DND-41 (cell line): ENCODE measurements around the gene PRKAR1B.

Source experiments
- ATAC-seq: fragments of 200-7000 bp; cut with Tn5 transposase; 3 replicates; pipeline ENCODE4 v1.9.1; 2021; ENCODE audit warnings: low read depth; ENCODE audit not compliant: insufficient read depth
- DNase-seq: peaks from one replicate; pipeline ENCODE4 v3.0.0-alpha.2; 2020
- H2AFZ ChIP-seq: 2 replicates; pipeline ENCODE4 v1.6.0; 2012; ENCODE audit warnings: low read depth, low read length
- H3K27ac ChIP-seq: 2 replicates; pipeline ENCODE4 v1.5.1; 2012; ENCODE audit warnings: low read length, inconsistent platforms
- H3K27me3 ChIP-seq: fragments of 200-600 bp; sonication (generic); 2 replicates; pipeline ENCODE4 v1.6.0; 2012; ENCODE audit warnings: low read length, mild to moderate bottlenecking, inconsistent platforms; ENCODE audit not compliant: insufficient read depth, poor library complexity
- H3K36me3 ChIP-seq: 2 replicates; pipeline ENCODE4 v1.5.1; 2012; ENCODE audit warnings: low read length, inconsistent platforms; ENCODE audit not compliant: insufficient read depth
- H3K4me1 ChIP-seq: 2 replicates; pipeline ENCODE4 v1.5.1; 2012; ENCODE audit warnings: mild to moderate bottlenecking, low read length; ENCODE audit not compliant: insufficient read depth
- H3K4me2 ChIP-seq: 2 replicates; pipeline ENCODE4 v1.6.0; 2012; ENCODE audit warnings: mild to moderate bottlenecking, moderate library complexity, low read length, inconsistent platforms; ENCODE audit not compliant: insufficient read depth
- H3K4me3 ChIP-seq, 2 experiments: fragments of 200-600 bp in 1 of 2; shearing (Covaris generic) in 1 of 2; 2 replicates each; pipeline ENCODE4 v1.5.1; 2012 to 2016; ENCODE audit warnings: inconsistent platforms in 2 of 2, low read length in 2 of 2, mild to moderate bottlenecking in 2 of 2, low read depth in 1 of 2, moderate library complexity in 1 of 2
- H3K79me2 ChIP-seq: 2 replicates; pipeline ENCODE4 v1.6.0; 2012; ENCODE audit warnings: low read length, inconsistent platforms; ENCODE audit not compliant: insufficient read depth
- H3K9ac ChIP-seq: 2 replicates; pipeline ENCODE4 v1.6.0; 2012; ENCODE audit warnings: low read depth, mild to moderate bottlenecking, inconsistent platforms, low read length, moderate library complexity
- H3K9me3 ChIP-seq: 2 replicates; pipeline ENCODE4 v1.5.1; 2012; ENCODE audit warnings: low read length, moderate library complexity, mild to moderate bottlenecking, inconsistent platforms; ENCODE audit not compliant: insufficient read depth, severe bottlenecking
- H4K20me1 ChIP-seq: 2 replicates; pipeline ENCODE4 v1.6.0; 2012; ENCODE audit warnings: low read length; ENCODE audit not compliant: insufficient read depth
- EZH2 ChIP-seq: IDR thresholded peaks from 3 replicates; pipeline ENCODE4 v1.6.1; 2012; ENCODE audit warnings: borderline replicate concordance, low read depth, mild to moderate bottlenecking, moderate library complexity, low read length, inconsistent platforms; ENCODE audit not compliant: severe bottlenecking
- TF ChIP-seq, protein P1 (sequence below): IDR thresholded peaks from 2 replicates; pipeline ENCODE4 v1.5.1; 2012; ENCODE audit warnings: borderline replicate concordance, low read length, moderate library complexity, mild to moderate bottlenecking; ENCODE audit not compliant: poor library complexity, severe bottlenecking; ENCODE audit errors: extremely low read depth

Gene PRKAR1B

DNA sequence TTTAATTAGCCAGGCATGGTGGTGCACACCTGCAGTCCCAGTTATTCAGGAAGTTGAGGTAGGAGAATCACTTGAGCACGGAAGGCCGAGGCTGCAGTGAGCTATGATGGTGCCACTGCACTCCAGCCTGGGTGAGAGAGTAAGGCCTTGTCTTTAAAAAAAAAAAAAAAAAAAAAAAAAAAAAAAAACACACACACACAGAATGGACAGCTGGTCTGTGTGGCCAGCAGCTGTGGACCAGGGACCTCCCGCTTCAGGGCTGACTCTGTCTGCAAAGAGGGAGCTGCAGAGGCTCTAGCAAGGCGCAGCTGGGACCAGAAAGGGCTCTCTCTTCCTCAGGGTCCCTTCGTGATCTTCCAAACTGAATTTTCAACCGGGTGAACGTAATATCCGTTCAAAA is 54.2 kb downstream of the PRKAR1B start:
- H3K9ac ChIP-seq = no peak overlapping the region
- no peak overlapping the region for H2AFZ ChIP-seq
- no peaks in the 10 kb centered on the region for H3K9me3 ChIP-seq
- no peaks in the 10 kb centered on the region for H3K79me2 ChIP-seq
- peaks cover 30% of the 10 kb centered on the region for H3K36me3 ChIP-seq
- DNase-seq = no peak
- no peak for ATAC-seq
- no peak overlapping the region for H3K4me2 ChIP-seq
- H3K27me3 ChIP-seq = no peaks in the 10 kb centered on the region
- H4K20me1 ChIP-seq = no peaks in the 10 kb centered on the region
- H3K4me3 ChIP-seq = no peak overlapping the region
- H3K27ac ChIP-seq = no peak overlapping the region
- H3K4me1 ChIP-seq = no peaks in the 10 kb centered on the region
- no peak for TF ChIP-seq EZH2
- TF ChIP-seq, protein P1, sequence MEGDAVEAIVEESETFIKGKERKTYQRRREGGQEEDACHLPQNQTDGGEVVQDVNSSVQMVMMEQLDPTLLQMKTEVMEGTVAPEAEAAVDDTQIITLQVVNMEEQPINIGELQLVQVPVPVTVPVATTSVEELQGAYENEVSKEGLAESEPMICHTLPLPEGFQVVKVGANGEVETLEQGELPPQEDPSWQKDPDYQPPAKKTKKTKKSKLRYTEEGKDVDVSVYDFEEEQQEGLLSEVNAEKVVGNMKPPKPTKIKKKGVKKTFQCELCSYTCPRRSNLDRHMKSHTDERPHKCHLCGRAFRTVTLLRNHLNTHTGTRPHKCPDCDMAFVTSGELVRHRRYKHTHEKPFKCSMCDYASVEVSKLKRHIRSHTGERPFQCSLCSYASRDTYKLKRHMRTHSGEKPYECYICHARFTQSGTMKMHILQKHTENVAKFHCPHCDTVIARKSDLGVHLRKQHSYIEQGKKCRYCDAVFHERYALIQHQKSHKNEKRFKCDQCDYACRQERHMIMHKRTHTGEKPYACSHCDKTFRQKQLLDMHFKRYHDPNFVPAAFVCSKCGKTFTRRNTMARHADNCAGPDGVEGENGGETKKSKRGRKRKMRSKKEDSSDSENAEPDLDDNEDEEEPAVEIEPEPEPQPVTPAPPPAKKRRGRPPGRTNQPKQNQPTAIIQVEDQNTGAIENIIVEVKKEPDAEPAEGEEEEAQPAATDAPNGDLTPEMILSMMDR = no peak

DNA sequence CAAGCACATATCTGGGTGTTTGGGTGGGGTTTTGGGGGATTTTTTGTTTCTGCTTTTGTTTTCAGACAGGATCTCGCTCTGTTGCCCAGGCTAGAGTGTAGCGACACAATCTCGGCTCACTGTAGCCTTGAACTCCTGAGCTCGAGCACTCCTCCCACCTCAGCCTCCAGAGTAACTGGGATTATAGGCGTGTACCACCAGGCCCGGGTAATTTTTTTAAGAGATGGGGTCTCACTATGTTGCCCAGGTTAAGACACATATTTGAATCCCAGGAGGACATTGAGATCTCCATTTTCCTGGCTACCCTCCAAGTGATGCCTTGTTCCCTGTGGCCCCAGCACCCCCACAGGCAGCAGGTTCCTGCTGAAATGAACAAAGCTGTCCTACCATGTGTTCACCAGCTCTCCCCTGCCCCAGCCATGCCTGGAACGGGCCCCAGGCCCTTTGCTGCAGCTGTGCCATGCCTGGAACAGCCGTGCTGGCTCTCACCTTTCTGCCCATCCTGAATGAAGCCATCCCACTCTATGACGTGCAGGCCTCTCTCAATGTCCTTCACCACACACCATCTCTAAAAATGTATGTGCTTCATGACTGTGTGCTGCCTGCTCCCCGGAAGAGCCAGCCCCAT is 55.6 kb downstream of the PRKAR1B start:
- H2AFZ ChIP-seq = no peak overlapping the region
- ATAC-seq = no peak
- no peaks in the 10 kb centered on the region for H3K9me3 ChIP-seq
- H3K4me2 ChIP-seq = no peak overlapping the region
- H3K79me2 ChIP-seq = no peaks in the 10 kb centered on the region
- DNase-seq = no peak
- no peaks in the 10 kb centered on the region for H4K20me1 ChIP-seq
- peaks cover 28% of the 10 kb centered on the region; the same call in 1 of the 2 replicates for H3K36me3 ChIP-seq
- no peaks in the 10 kb centered on the region for H3K27me3 ChIP-seq
- no peak overlapping the region for H3K27ac ChIP-seq
- no peak overlapping the region for H3K4me3 ChIP-seq
- no peak overlapping the region for H3K9ac ChIP-seq
- TF ChIP-seq, protein P1 = no peak
- TF ChIP-seq EZH2 = no peak
- no peaks in the 10 kb centered on the region for H3K4me1 ChIP-seq

DNA sequence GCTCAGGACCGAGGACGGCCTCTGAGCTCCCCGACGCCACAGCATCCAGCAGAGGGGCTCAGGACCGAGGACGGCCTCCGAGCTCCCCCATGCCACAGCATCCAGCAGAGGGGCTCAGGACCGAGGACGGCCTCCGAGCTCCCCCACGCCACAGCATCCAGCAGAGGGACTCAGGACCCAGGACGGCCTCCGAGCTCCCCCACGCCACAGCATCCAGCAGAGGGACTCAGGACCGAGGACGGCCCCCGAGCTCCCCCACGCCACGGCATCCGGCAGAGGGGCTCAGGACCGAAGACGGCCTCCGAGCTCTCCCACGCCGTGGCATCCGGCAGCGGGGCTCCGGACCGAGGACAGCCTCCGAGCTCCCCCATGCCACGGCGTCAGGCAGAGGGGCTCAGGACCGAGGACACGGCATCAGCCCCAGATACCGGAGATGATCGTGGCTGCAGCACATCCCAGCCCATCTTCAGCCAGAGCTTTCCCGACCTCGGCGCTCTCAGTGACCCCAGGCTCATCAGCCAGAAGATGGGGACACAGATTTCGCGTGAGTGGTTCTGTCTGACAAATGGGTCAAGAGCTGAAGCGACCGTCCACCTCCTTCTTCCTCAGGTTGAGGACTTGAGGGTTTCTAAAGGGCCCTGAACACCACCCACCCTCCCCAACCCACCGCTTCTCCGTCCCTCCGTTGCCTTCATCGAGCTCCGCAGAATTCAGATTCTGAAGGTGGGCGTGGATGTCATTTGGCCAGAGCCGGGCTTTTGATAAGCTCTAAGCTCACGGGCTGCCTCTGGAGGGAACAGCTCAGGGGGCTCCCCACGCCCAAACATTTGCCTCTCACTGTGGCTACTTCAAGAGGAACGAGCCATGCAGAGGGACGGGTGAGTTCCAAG is 56.3 kb downstream of the PRKAR1B start:
- H3K79me2 ChIP-seq = no peaks in the 10 kb centered on the region
- no peak overlapping the region for H3K4me3 ChIP-seq
- H3K36me3 ChIP-seq = peaks cover 21% of the 10 kb centered on the region; the same call in 1 of the 2 replicates
- no peak overlapping the region for H3K9ac ChIP-seq
- no peaks in the 10 kb centered on the region for H3K27me3 ChIP-seq
- no peak overlapping the region for H3K4me2 ChIP-seq
- H3K9me3 ChIP-seq = no peaks in the 10 kb centered on the region
- no peaks in the 10 kb centered on the region for H4K20me1 ChIP-seq
- no peak overlapping the region for H3K27ac ChIP-seq
- no peak overlapping the region for H2AFZ ChIP-seq
- DNase-seq (no peak), ATAC-seq (no peak)
- TF ChIP-seq, protein P1 = no peak
- no peak for TF ChIP-seq EZH2
- no peaks in the 10 kb centered on the region for H3K4me1 ChIP-seq
